ENCODE data around the gene ELAC2.

The ELAC2 gene

DNA sequence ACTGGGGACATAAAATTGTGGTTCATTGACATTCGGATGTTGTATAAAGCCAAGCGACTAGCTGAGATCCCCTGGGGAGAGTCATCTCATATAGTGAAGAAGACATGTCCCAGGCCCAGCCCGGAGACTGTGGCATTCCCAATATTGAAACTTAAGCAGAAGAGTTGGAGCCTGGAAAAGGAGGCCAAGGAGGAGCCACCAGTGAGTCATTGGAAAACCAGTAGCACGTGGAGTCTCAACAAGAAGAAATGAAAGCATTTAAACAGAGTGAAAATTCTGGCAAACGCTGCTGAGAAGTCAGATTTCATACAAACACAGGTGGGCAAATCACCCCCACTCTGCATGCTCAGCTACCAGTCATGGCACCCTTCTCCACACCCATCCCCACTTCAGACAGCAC lies 9.4 kb upstream of the ELAC2 start:
- Histone ChIP-seq H4K8ac (ENCODE audit: low read length) (no peak overlapping the region), H2BK5ac (ENCODE audit: low read depth, low read length, poor library complexity, severe bottlenecking) (no peak overlapping the region), H3K14ac (ENCODE audit: low read length in 2 of 2) (no peak overlapping the region), H2BK12ac (ENCODE audit: low read length in 2 of 2) (no peak overlapping the region), H3K9ac (ENCODE audit: low read length) (no peak overlapping the region), H2AFZ (ENCODE audit: low read depth, low read length) (no peak overlapping the region), H3K4me2 (ENCODE audit: low read length, poor library complexity, severe bottlenecking) (no peak overlapping the region), H3K18ac (ENCODE audit: low read depth in 1 of 2, low read length in 2 of 2) (no peak overlapping the region), H3K79me1 (replicated peaks; ENCODE audit: low read length, poor library complexity, severe bottlenecking) (no peaks in the 10 kb centered on the region), H2AK5ac (ENCODE audit: low read length, severe bottlenecking) (no peak overlapping the region), H3K23ac (ENCODE audit: low read length in 2 of 2) (no peak overlapping the region), H3K27ac (ENCODE audit: low read length, poor library complexity, severe bottlenecking) (no peak overlapping the region), H2BK15ac (ENCODE audit: low read depth, poor library complexity, severe bottlenecking) (no peak overlapping the region), H3K27me3 (ENCODE audit: control insufficient read depth in 1 of 2, insufficient read depth in 1 of 2, low read length in 2 of 2) (peaks cover 0 to 16% of the 10 kb centered on the region in 2 experiments), H2BK120ac (ENCODE audit: low read depth, low read length) (no peak overlapping the region), H3K36me3 (ENCODE audit: control insufficient read depth in 1 of 2, insufficient read depth in 2 of 2, low read depth in 1 of 2, low read length in 2 of 2) (no peaks in the 10 kb centered on the region), H3K4me1 (ENCODE audit: control insufficient read depth, insufficient read depth, low read depth, low read length) (peaks cover 1% of the 10 kb centered on the region), H3K9me3 (ENCODE audit: control insufficient read depth, low read length) (no peaks in the 10 kb centered on the region), H3K4ac (ENCODE audit: low read depth in 1 of 2, low read length in 2 of 2) (no peak overlapping the region), H3K4me3 (ENCODE audit: insufficient read depth in 1 of 2, low read depth in 1 of 2, low read length in 2 of 2) (no peak overlapping the region), H4K91ac (ENCODE audit: low read length) (no peak overlapping the region)
- WGBS, result 91% methylated on average over 5 of the region's 5 CpGs
- no peak for DNase-seq

- Histone ChIP-seq H2BK12ac (ENCODE audit: low read length in 2 of 2) (no peak overlapping the region), H2BK5ac (ENCODE audit: low read depth, low read length, poor library complexity, severe bottlenecking) (no peak overlapping the region), H3K4ac (ENCODE audit: low read depth in 1 of 2, low read length in 2 of 2) (no peak overlapping the region), H4K91ac (ENCODE audit: low read length) (no peak overlapping the region), H2AFZ (ENCODE audit: low read depth, low read length) (no peak overlapping the region), H3K14ac (ENCODE audit: low read length in 2 of 2) (no peak overlapping the region), H3K9ac (ENCODE audit: low read length) (no peak overlapping the region), H3K27ac (ENCODE audit: low read length, poor library complexity, severe bottlenecking) (no peak overlapping the region), H2BK15ac (ENCODE audit: low read depth, poor library complexity, severe bottlenecking) (no peak overlapping the region), H4K8ac (ENCODE audit: low read length) (no peak overlapping the region), H3K4me3 (ENCODE audit: insufficient read depth in 1 of 2, low read depth in 1 of 2, low read length in 2 of 2) (no peak overlapping the region), H2AK5ac (ENCODE audit: low read length, severe bottlenecking) (no peak overlapping the region), H3K4me1 (ENCODE audit: control insufficient read depth, insufficient read depth, low read depth, low read length) (peaks cover 1% of the 10 kb centered on the region), H2BK120ac (ENCODE audit: low read depth, low read length) (no peak overlapping the region), H3K23ac (ENCODE audit: low read length in 2 of 2) (no peak overlapping the region), H3K9me3 (ENCODE audit: control insufficient read depth, low read length) (no peaks in the 10 kb centered on the region), H3K27me3 (ENCODE audit: control insufficient read depth in 1 of 2, insufficient read depth in 1 of 2, low read length in 2 of 2) (peaks cover 0 to 16% of the 10 kb centered on the region in 2 experiments), H3K79me1 (replicated peaks; ENCODE audit: low read length, poor library complexity, severe bottlenecking) (no peaks in the 10 kb centered on the region), H3K36me3 (ENCODE audit: control insufficient read depth in 1 of 2, insufficient read depth in 2 of 2, low read depth in 1 of 2, low read length in 2 of 2) (no peaks in the 10 kb centered on the region), H3K18ac (ENCODE audit: low read depth in 1 of 2, low read length in 2 of 2) (no peak overlapping the region), H3K4me2 (ENCODE audit: low read length, poor library complexity, severe bottlenecking) (no peak overlapping the region)
- DNase-seq, result no peak
These were observed 7.9 kb upstream of the ELAC2 start for GRCh38 chr17:13025687-13026086.

- Histone ChIP-seq H3K79me1 (replicated peaks; ENCODE audit: low read length, poor library complexity, severe bottlenecking) (no peaks in the 10 kb centered on the region), H4K8ac (ENCODE audit: low read length) (no peak overlapping the region), H4K91ac (ENCODE audit: low read length) (no peak overlapping the region), H3K9me3 (ENCODE audit: control insufficient read depth, low read length) (no peaks in the 10 kb centered on the region), H3K36me3 (ENCODE audit: control insufficient read depth in 1 of 2, insufficient read depth in 2 of 2, low read depth in 1 of 2, low read length in 2 of 2) (no peaks in the 10 kb centered on the region), H3K18ac (ENCODE audit: low read depth in 1 of 2, low read length in 2 of 2) (no peak overlapping the region), H3K4me3 (ENCODE audit: insufficient read depth in 1 of 2, low read depth in 1 of 2, low read length in 2 of 2) (no peak overlapping the region), H2AFZ (ENCODE audit: low read depth, low read length) (no peak overlapping the region), H2BK15ac (ENCODE audit: low read depth, poor library complexity, severe bottlenecking) (no peak overlapping the region), H2BK12ac (ENCODE audit: low read length in 2 of 2) (no peak overlapping the region), H3K27ac (ENCODE audit: low read length, poor library complexity, severe bottlenecking) (no peak overlapping the region), H3K4me1 (ENCODE audit: control insufficient read depth, insufficient read depth, low read depth, low read length) (peaks cover 1% of the 10 kb centered on the region), H2BK120ac (ENCODE audit: low read depth, low read length) (no peak overlapping the region), H3K23ac (ENCODE audit: low read length in 2 of 2) (no peak overlapping the region), H3K14ac (ENCODE audit: low read length in 2 of 2) (no peak overlapping the region), H3K4me2 (ENCODE audit: low read length, poor library complexity, severe bottlenecking) (no peak overlapping the region), H2AK5ac (ENCODE audit: low read length, severe bottlenecking) (no peak overlapping the region), H3K4ac (ENCODE audit: low read depth in 1 of 2, low read length in 2 of 2) (no peak overlapping the region), H3K9ac (ENCODE audit: low read length) (no peak overlapping the region), H3K27me3 (ENCODE audit: control insufficient read depth in 1 of 2, insufficient read depth in 1 of 2, low read length in 2 of 2) (peaks cover 0 to 16% of the 10 kb centered on the region in 2 experiments), H2BK5ac (ENCODE audit: low read depth, low read length, poor library complexity, severe bottlenecking) (no peak overlapping the region)
- 79% methylated on average over 3 of the region's 5 CpGs for WGBS
- no peak for DNase-seq
These were observed 7.4 kb upstream of the ELAC2 start for GRCh38 chr17:13025258-13025627.

GRCh38 chr17:13024526-13025257 lies 6.9 kb upstream of the ELAC2 start:
- Histone ChIP-seq H3K14ac (ENCODE audit: low read length in 2 of 2) (no peak overlapping the region), H2BK12ac (ENCODE audit: low read length in 2 of 2) (no peak overlapping the region), H3K4me1 (ENCODE audit: control insufficient read depth, insufficient read depth, low read depth, low read length) (peaks cover 1% of the 10 kb centered on the region), H2BK15ac (ENCODE audit: low read depth, poor library complexity, severe bottlenecking) (no peak overlapping the region), H3K9ac (ENCODE audit: low read length) (peak overlapping the region; percentile 8), H3K23ac (ENCODE audit: low read length in 2 of 2) (no peak overlapping the region), H3K4me3 (ENCODE audit: insufficient read depth in 1 of 2, low read depth in 1 of 2, low read length in 2 of 2) (peak overlapping the region in 1 of 2 experiments; percentile 40), H3K27ac (ENCODE audit: low read length, poor library complexity, severe bottlenecking) (no peak overlapping the region), H3K36me3 (ENCODE audit: control insufficient read depth in 1 of 2, insufficient read depth in 2 of 2, low read depth in 1 of 2, low read length in 2 of 2) (no peaks in the 10 kb centered on the region), H4K91ac (ENCODE audit: low read length) (no peak overlapping the region), H3K9me3 (ENCODE audit: control insufficient read depth, low read length) (no peaks in the 10 kb centered on the region), H3K79me1 (replicated peaks; ENCODE audit: low read length, poor library complexity, severe bottlenecking) (no peaks in the 10 kb centered on the region), H3K4me2 (ENCODE audit: low read length, poor library complexity, severe bottlenecking) (no peak overlapping the region), H4K8ac (ENCODE audit: low read length) (peak overlapping the region; percentile 0), H2BK120ac (ENCODE audit: low read depth, low read length) (no peak overlapping the region), H3K18ac (ENCODE audit: low read depth in 1 of 2, low read length in 2 of 2) (no peak overlapping the region), H2AFZ (ENCODE audit: low read depth, low read length) (no peak overlapping the region), H2BK5ac (ENCODE audit: low read depth, low read length, poor library complexity, severe bottlenecking) (no peak overlapping the region), H3K4ac (ENCODE audit: low read depth in 1 of 2, low read length in 2 of 2) (no peak overlapping the region), H2AK5ac (ENCODE audit: low read length, severe bottlenecking) (no peak overlapping the region), H3K27me3 (ENCODE audit: control insufficient read depth in 1 of 2, insufficient read depth in 1 of 2, low read length in 2 of 2) (peaks cover 0 to 16% of the 10 kb centered on the region in 2 experiments)
- peak; percentile 65 for DNase-seq
- 28% methylated on average over 15 of the region's 19 CpGs for WGBS
